Kidney (tissue), 14 donors: ENCODE measurements around the gene TECTA. TPM values are rescaled to one million over a fixed set of nuclear protein-coding genes. Genes with fewer than 3 reads are reported as not detected.

Source experiments
- DNase-seq, 5 donors: peaks; one replicate each; pipeline ENCODE4 v3.0.0-alpha.2; 2013 to 2020
- FAIRE-seq: peaks from 2 replicates; lab custom pipeline; 2012; peaks lifted over from hg19 to GRCh38; lab: Jason Lieb, UNC
- H3K27ac ChIP-seq, 2 donors: one replicate each; pipeline ENCODE4 v1.7.0; 2013; ENCODE audit warnings: low read depth in 2 of 2, low read length in 2 of 2, inconsistent platforms in 1 of 2
- H3K27me3 ChIP-seq: one replicate; pipeline ENCODE4 v1.7.1; 2013; ENCODE audit warnings: low read length, inconsistent platforms; ENCODE audit not compliant: control insufficient read depth, insufficient read depth
- H3K36me3 ChIP-seq, 3 donors: one replicate each; pipeline versions ENCODE4 v1.7.0 to v1.7.1; 2013; ENCODE audit warnings: low read length in 3 of 3, control low read depth in 1 of 3, inconsistent platforms in 1 of 3; ENCODE audit not compliant: insufficient read depth in 3 of 3, control insufficient read depth in 2 of 3
- H3K4me1 ChIP-seq, 3 donors: one replicate each; pipeline versions ENCODE4 v1.7.0 to v1.7.1; 2013; ENCODE audit warnings: low read length in 3 of 3, inconsistent platforms in 1 of 3, low read depth in 1 of 3; ENCODE audit not compliant: control insufficient read depth in 2 of 3, insufficient read depth in 2 of 3
- H3K4me3 ChIP-seq, 3 donors: one replicate each; pipeline versions ENCODE4 v1.7.0 to v1.8.1; 2013; ENCODE audit warnings: low read length in 3 of 3, control low read depth in 1 of 3, inconsistent platforms in 1 of 3
- H3K9ac ChIP-seq, 3 donors: one replicate each; pipeline versions ENCODE4 v1.7.0 to v1.7.1; 2013; ENCODE audit warnings: low read length in 3 of 3, control low read depth in 1 of 3, inconsistent platforms in 1 of 3
- H3K9me3 ChIP-seq, 3 donors: one replicate each; pipeline versions ENCODE4 v1.7.0 to v1.7.1; 2013; ENCODE audit warnings: low read length in 3 of 3, control low read depth in 1 of 3, inconsistent platforms in 1 of 3; ENCODE audit not compliant: control insufficient read depth in 2 of 3, insufficient read depth in 1 of 3
- CTCF ChIP-seq: IDR thresholded peaks from 3 replicates; pipeline ENCODE4 v1.5.1; 2012; ENCODE audit warnings: mild to moderate bottlenecking, moderate library complexity, borderline replicate concordance; ENCODE audit not compliant: insufficient read depth; ENCODE audit errors: extremely low read depth
- intact Hi-C: fragments of 100-400 bp; cut with DNase I; formaldehyde crosslinking; loops from one replicate; pipeline ENCODE4 v1.11.1; 2022
- polyA plus RNA-seq: library from polyadenylated mRNA; stranded (reverse); fragments of 350-450 nt; fragmentation: Illumina TruSeq; extraction: RNeasy Lipid Tissue Mini Kit (QIAGEN cat#74804); gene quantifications from one replicate; pipeline ENCODE4 v1.2.3, GENCODE V29; 2014; ENCODE audit warnings: low read depth, low replicate concordance; ENCODE audit not compliant: insufficient read depth
- total RNA-seq: library from RNA; stranded (reverse); fragmentation: NEBNext Ultra II Directional; extraction: Animal tissue kit (Norgen Biotek cat#: 25700); gene quantifications from one replicate; pipeline ENCODE4 v1.2.1, GENCODE V29; 2021
- donor health status: control.
- donor health status: control.
- donor health status: control.
- donor health status: control.
- donor health status: control.
- donor health status: DM: yes; HTN: yes; CAD: no.
- donor health status: Normal renal cell carcinoma (clear cell type).

The TECTA gene
- total and polyA plus RNA-seq, 2 donors from 2014 or later: 0.54 to 1.2 TPM

- H3K4me3 ChIP-seq: no peak overlapping the region
- H3K4me1 ChIP-seq: no peaks in the 10 kb centered on the region
- H3K9me3 ChIP-seq: no peaks in the 10 kb centered on the region
- FAIRE-seq (no peak), DNase-seq (no peak)
- intact Hi-C loops: no loop called here
- no peak overlapping the region for H3K27ac ChIP-seq
- no peak overlapping the region for H3K9ac ChIP-seq
- no peaks in the 10 kb centered on the region for H3K27me3 ChIP-seq
- no peak for TF ChIP-seq CTCF
- no peaks in the 10 kb centered on the region for H3K36me3 ChIP-seq
Observed at GRCh38 chr11:121134741-121135312, 33.8 kb downstream of the TECTA start.

- H3K27me3 ChIP-seq: no peaks in the 10 kb centered on the region
- H3K9me3 ChIP-seq: no peaks in the 10 kb centered on the region
- H3K27ac ChIP-seq: no peak overlapping the region
- TF ChIP-seq CTCF: no peak
- no peaks in the 10 kb centered on the region for H3K4me1 ChIP-seq
- no peak overlapping the region for H3K9ac ChIP-seq
- H3K36me3 ChIP-seq: no peaks in the 10 kb centered on the region
- DNase-seq (no peak), FAIRE-seq (no peak)
- H3K4me3 ChIP-seq: no peak overlapping the region
- intact Hi-C loops: no loop called here
Observed at GRCh38 chr11:121137005-121137404, 36.0 kb downstream of the TECTA start.

DNA sequence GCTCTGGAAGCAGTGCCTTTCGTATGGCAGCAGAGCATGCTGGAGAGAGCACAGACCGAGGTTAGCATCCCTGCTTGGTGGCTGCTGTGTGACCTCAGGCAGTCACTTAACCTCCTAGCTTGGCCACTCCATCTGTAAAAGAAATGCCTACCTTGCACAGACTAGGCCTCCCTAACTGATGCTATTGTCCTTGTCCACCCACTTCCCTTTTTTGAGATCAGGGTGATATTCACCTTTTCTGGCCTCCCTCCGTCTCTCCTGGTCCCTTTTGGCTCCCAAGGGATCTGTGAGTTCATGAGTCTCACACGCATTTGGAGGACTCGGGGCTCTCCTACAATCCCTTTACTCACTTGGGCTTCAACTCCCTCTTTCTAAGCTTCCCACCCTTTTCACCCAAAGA lies 37.2 kb downstream of the TECTA start:
- Histone ChIP-seq H3K9me3 (no peaks in the 10 kb centered on the region), H3K27me3 (no peaks in the 10 kb centered on the region), H3K4me3 (no peak overlapping the region), H3K4me1 (no peaks in the 10 kb centered on the region), H3K27ac (no peak overlapping the region), H3K9ac (no peak overlapping the region), H3K36me3 (no peaks in the 10 kb centered on the region)
- intact Hi-C loops: no loop called here
- no peak for TF ChIP-seq CTCF
- FAIRE-seq (no peak), DNase-seq (no peak)

GRCh38 chr11:121140369-121140768 lies 39.3 kb downstream of the TECTA start:
- intact Hi-C loops: no loop called here
- FAIRE-seq: no peak
- H3K9ac ChIP-seq: no peak overlapping the region
- no peaks in the 10 kb centered on the region for H3K36me3 ChIP-seq
- H3K27ac ChIP-seq: no peak overlapping the region
- no peak for TF ChIP-seq CTCF
- no peak overlapping the region for H3K4me3 ChIP-seq
- DNase-seq: no peak
- H3K27me3 ChIP-seq: no peaks in the 10 kb centered on the region
- no peaks in the 10 kb centered on the region for H3K4me1 ChIP-seq
- no peaks in the 10 kb centered on the region for H3K9me3 ChIP-seq
